Lung (tissue), 12 donors: ENCODE results near the gene SPOP. TPM values are rescaled to one million over a fixed set of nuclear protein-coding genes. Genes with fewer than 3 reads are reported as not detected.

Experiments used
- ATAC-seq: fragments of 200-7000 bp; cut with Tn5 transposase; one replicate; pipeline ENCODE4 v1.9.1; 2020; ENCODE audit warnings: moderate number of reproducible peaks; ENCODE audit not compliant: insufficient read depth, low FRiP score
- DNase-seq, 3 donors: peaks; one replicate each; pipeline ENCODE4 v3.0.0-alpha.2; 2013 to 2017
- H3K27ac ChIP-seq, 2 donors: one replicate each; pipeline ENCODE4 v1.5.1; 2013; ENCODE audit warnings: mild to moderate bottlenecking in 2 of 2, moderate library complexity in 2 of 2, control low read depth in 1 of 2, inconsistent platforms in 1 of 2, low read depth in 1 of 2, low read length in 1 of 2
- H3K27me3 ChIP-seq, 3 donors: one replicate each; pipeline ENCODE4 v1.5.1; 2013; ENCODE audit warnings: low read length in 2 of 3; ENCODE audit not compliant: control insufficient read depth in 3 of 3, insufficient read depth in 3 of 3
- H3K36me3 ChIP-seq, 4 donors: one replicate each; pipeline ENCODE4 v1.5.1; 2013; ENCODE audit warnings: low read length in 4 of 4, mild to moderate bottlenecking in 1 of 4, moderate library complexity in 1 of 4; ENCODE audit not compliant: control insufficient read depth in 4 of 4, insufficient read depth in 4 of 4
- H3K4me1 ChIP-seq, 5 donors: one replicate each; pipeline ENCODE4 v1.5.1; 2013; ENCODE audit warnings: low read length in 5 of 5, mild to moderate bottlenecking in 2 of 5, moderate library complexity in 1 of 5; ENCODE audit not compliant: control insufficient read depth in 5 of 5, insufficient read depth in 5 of 5
- H3K4me3 ChIP-seq: one replicate; pipeline ENCODE4 v1.5.1; 2013; ENCODE audit warnings: mild to moderate bottlenecking, control low read depth, moderate library complexity
- H3K9ac ChIP-seq, 2 donors: one replicate each; pipeline ENCODE4 v1.5.1; 2013; ENCODE audit warnings: low read length in 2 of 2, control low read depth in 1 of 2; ENCODE audit not compliant: insufficient read depth in 1 of 2
- H3K9me3 ChIP-seq, 4 donors: one replicate each; pipeline ENCODE4 v1.5.1; 2013; ENCODE audit warnings: low read length in 3 of 4, mild to moderate bottlenecking in 1 of 4, moderate library complexity in 1 of 4; ENCODE audit not compliant: control insufficient read depth in 4 of 4, insufficient read depth in 3 of 4
- CTCF ChIP-seq: IDR thresholded peaks from 2 replicates; pipeline ENCODE4 v1.5.1; 2012; ENCODE audit warnings: mild to moderate bottlenecking; ENCODE audit errors: control extremely low read depth, extremely low read depth
- WGBS, 2 donors: extraction: QIAGEN DNeasy Blood & Tissue Kit; methylation state at CpG; one replicate each; pipeline ENCODE4 v1.1.7; 2013; 5-methylcytosine and 5-hydroxymethylcytosine counted together
- polyA plus RNA-seq, 2 donors: library from polyadenylated mRNA; stranded (reverse); fragments of 200-250 nt; gene quantifications; one replicate each; pipeline ENCODE4 v1.2.1, GENCODE V29; 2013
- total RNA-seq, 2 donors: library from RNA; depleted of rRNA in 1 of 2; stranded (reverse); fragments of >200 nt in 1 of 2; gene quantifications; one replicate each; pipeline ENCODE4 v1.2.1, GENCODE V29; 2014 to 2021
- donor health status: control.
- donor health status: control.
- donor health status: Bipolar disorder and iron deficiency.
- donor health status: healthy.
- donor health status: DM: yes; HTN: yes; CAD: no.

The SPOP gene
- total and polyA plus RNA-seq, 4 donors: 28.7 to 98.0 (median 64.6) TPM

- no peak for TF ChIP-seq CTCF
- Histone ChIP-seq H3K9me3 (no peaks in the 10 kb centered on the region), H3K27ac (peak overlapping the region in 1 of 2 donors; percentile 72), H3K36me3 (no peaks in the 10 kb centered on the region), H3K4me1 (peaks cover 0 to 31% (median 7%) of the 10 kb centered on the region in 5 donors), H3K27me3 (no peaks in the 10 kb centered on the region), H3K9ac (no peak overlapping the region), H3K4me3 (no peak overlapping the region)
- DNase-seq (peak in 1 of 3 donors; percentile 21), ATAC-seq (no peak)
- 73 to 83% methylated on average over 1 of the region's 1 CpG for WGBS, 2 donors
Observed at GRCh38 chr17:49634485-49634860, 43.4 kb downstream of the SPOP start.

- Histone ChIP-seq H3K9ac (peak overlapping the region in 1 of 2 donors; percentile 9), H3K36me3 (no peaks in the 10 kb centered on the region), H3K27ac (peak overlapping the region in 1 of 2 donors; percentile 81), H3K9me3 (no peaks in the 10 kb centered on the region), H3K4me3 (no peak overlapping the region), H3K4me1 (peaks cover 0 to 31% (median 9%) of the 10 kb centered on the region in 5 donors), H3K27me3 (no peaks in the 10 kb centered on the region)
- 80 to 82% methylated on average over 4 of the region's 4 CpGs for WGBS, 2 donors
- ATAC-seq (no peak), DNase-seq (no peak)
- TF ChIP-seq CTCF: no peak
Observed at GRCh38 chr17:49633762-49634484, 44.0 kb downstream of the SPOP start.

DNA sequence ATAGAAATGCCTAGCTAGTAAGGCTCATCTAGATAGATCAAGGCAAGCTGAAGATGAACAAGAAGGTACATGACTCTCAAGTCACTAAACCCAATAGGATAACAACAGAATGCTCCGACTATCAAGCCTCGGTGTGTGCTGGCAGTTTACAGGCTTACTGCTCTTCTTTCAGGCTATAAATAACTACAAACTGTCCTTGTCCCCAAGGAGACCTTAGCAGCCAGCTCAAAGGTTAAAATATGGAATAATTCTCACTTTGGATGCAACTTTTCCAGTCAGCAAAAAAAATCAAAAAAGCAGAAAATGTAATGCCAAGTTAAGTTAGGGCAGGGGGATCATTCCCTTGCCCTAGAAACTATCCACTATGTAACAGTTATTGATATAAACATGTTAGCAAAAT, 44.6 kb downstream of the SPOP start:
- 78% methylated on average over 2 of the region's 2 CpGs for WGBS, 2 donors
- Histone ChIP-seq H3K9me3 (no peaks in the 10 kb centered on the region), H3K4me3 (no peak overlapping the region), H3K4me1 (peaks cover 0 to 37% (median 9%) of the 10 kb centered on the region in 5 donors), H3K36me3 (no peaks in the 10 kb centered on the region), H3K9ac (no peak overlapping the region), H3K27me3 (no peaks in the 10 kb centered on the region), H3K27ac (peak overlapping the region in 1 of 2 donors; percentile 81)
- no peak for TF ChIP-seq CTCF
- ATAC-seq (no peak), DNase-seq (no peak)
